HG03139 (cell line): ENCODE data around the gene PTPRD.

Source experiments
- ATAC-seq: cut with Tn5 transposase; IDR thresholded peaks from one replicate; pipeline ENCODE4 v1.9.1; 2021; ENCODE audit not compliant: unreplicated experiment

The PTPRD gene

DNA sequence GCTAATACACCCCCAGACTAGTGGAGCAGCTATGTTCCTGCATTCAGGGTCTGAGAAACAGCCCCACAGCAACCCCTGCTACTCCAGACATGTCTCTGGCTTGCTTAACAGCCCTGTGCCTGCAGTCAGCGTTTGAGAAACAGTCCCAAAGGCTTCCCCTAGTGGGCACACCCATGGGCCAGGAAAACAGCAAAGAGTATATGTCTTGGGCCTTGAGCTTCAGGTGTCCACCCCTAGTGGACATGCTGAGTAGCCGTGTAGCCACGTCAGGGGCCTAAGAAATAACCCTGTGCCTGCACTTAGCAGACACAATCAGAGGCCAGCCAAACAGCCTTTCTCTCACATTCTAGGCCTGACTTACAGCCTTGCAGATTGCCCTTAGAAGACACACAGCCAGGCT, 698.6 kb downstream of the PTPRD start:
- no peak for ATAC-seq

DNA sequence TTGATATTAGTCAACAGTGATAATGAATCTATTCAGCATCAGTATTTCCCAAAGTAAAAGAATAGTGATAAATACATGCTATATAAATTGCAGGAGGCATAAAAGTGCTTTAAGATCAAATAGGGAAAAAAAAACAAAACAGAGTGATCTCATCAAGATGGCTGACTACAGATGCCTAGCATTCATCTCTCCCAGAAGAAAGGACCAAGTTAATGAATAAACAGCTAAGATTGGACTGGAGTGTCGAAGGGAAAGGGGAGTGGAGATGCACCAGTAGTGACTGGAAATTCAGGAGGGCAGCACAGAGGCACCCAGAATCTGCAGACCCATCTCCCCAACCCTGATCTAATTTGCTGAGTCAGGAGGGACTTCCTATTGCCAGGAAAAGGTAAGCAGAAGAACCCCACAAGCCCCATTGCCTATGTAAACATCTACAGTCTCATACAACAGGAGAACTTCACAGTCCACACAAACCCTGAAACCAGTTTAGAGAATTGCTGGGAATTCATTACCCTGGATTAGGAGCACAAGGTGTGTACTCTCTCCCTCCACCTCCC, 699.4 kb downstream of the PTPRD start:
- no peak for ATAC-seq

DNA sequence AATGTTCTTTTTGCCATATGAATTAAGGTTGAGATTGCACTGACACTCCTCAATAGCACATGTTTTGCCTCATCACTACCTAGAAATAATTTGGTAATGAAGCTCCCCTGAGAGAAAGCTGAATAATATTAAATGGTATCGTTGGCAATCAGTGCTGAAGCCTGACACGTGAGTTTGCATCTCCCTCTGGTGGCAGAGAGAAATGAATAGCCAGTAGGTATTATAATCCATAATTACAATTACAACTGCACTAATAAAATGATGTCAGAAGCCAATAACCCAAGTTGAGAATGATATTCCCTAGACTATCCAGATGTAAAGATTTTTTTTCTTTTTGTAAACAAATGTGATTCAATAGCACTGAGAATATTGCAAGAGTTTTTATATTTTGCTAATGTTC, 700.3 kb downstream of the PTPRD start:
- no peak for ATAC-seq

DNA sequence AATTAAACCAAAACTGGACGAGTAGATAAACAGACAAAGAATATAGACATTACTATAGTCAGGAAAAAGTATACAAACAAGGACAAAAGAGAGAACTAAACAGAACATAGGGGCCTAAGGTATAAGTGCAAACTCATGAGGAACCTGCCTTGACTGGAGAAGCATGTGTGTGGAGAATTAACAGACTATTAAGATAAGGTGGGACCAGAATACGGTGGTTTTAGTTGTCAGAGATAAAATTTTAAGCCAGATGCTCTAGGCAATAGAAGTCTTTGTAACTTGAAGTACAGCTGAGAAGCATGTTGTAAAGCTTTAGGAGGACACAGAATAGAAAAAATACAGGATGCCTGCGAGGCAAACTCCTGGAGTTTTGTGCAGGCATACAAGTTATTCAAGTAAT, 707.1 kb downstream of the PTPRD start:
- ATAC-seq: no peak

DNA sequence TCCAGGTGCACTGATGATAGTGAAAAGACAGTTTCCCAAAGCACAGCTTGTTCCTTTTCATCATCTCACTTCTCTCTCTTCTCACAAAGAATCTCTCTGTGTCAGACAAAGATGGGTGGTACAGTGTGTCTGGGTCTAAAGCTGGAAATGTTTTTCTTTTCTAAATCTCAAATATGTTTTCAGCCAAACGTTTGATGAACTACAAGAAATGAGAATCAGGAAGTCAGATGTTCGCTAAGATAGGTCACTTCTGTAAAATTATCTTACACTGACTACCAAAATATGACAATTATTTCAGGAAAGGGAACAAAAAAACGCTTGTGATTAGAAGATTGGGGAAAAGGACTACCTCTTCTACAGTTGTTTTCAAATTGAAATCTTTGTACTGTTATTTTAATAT, 708.8 kb downstream of the PTPRD start:
- no peak for ATAC-seq

DNA sequence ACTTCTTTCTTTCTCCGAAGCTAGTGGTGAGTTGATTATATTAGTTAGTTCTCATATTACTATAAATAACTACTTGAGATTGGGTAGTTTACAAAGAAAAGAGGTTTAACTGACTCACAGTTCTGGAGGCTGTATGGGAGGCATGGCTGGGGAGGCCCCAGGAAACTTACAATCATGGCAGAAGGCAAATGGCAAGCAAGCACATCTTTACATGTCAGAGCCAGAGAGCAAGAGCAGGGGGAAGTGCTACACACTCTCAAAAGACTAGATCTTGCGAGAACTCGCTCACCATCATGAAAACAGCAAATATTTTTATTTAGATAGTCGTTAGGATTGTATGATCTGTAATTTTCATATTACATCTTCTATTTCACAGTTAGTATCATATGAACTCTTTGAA, 711.2 kb downstream of the PTPRD start:
- ATAC-seq: no peak

DNA sequence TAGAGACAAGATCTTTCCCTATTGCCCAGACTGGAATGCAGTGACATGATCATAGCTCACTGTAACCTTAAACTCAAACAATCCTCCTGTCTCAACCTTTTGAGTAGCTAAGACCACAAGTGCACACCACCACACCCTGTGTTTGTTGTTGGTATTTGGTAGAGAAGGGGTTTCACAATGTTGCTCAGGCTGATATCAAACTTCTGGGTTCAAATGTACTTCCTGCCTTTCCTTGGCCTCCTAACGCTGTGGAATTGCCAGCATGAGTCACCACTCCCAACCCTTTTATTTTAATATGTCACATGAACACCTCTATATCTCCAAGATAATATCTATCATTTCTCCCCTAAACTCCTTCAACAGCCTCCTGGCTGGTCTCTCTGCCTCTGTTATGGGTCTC, 719.0 kb downstream of the PTPRD start:
- no peak for ATAC-seq

DNA sequence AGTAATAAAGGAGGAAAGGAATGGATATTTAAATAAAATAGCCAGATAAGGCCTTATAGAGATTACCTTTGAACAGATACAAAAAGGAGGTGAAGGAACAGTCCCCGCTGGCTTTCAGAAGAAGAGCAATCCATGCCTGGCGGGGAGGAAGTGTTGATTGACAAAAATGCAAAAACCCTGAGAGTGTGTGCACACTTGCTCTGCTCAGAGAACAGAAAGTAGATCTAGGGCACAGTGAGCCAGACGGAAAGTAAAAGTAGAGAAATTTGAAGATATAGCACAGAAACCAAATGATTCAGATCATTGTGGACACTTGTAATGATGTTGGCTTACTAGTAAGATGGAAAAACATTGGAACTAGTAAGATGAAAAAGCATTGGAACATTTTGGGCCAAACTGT, 720.6 kb downstream of the PTPRD start:
- ATAC-seq: no peak

DNA sequence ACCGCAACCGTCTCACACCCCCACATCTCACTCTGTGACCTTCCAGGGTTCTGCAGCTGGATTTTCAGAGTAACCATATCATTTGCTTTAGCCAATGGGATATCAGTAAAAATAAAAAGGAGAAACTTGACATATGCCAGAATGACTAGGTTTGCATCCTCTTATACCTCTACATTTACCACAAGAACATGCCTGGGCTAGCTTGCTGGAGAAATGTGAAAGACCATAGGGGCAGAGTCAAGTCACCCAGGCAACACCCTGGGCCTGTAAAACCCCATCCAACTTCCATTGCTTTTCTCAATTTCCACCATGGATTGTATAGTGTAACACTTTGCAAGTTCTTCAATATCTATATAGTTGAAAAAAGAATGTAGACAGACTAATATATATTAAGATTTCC, 731.1 kb downstream of the PTPRD start:
- no peak for ATAC-seq

DNA sequence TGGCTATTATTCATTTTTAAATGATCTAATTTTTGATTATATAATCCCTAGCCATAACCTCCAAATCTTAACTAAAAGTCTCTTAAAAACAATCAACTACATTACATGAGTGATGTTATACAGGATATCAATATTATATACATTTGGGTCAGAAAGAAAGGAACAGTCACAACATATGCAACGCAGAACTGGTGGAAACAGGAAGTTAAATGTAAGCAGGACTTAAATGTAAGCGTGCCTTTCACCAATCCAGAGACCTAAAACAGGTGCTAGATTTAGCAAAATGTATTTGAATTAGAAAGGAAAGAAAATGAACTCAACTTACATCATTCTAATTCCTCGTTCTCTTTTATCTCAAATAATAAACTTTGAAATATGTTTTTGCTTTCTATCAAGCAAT, 738.5 kb downstream of the PTPRD start:
- no peak for ATAC-seq

DNA sequence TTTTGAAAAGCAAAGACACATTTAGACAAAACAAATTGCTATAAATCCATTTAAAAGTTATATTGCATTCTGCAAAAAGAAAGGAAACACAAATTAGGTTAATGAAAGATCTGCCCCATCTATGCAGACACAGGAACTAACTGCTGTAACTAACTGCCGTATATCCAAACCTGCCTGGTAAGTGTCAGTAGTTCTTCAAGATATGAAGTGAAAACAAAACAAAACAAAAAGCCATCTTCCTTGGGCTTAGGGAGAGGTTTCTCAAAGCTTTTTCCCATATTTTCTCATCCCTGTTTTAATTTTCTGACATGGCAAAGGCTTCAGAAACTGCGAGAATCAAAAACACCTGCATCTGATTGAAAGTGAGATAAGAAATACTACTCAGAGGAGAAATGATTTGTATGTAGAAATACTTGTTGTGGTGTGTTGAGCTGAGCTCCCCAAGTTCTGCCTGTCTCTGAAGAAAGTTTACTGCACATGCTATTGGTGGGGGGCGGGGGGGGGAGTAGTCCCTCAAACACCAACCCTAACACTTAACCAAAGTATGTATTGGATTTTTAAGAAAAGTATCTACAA, 750.5 kb downstream of the PTPRD start:
- no peak for ATAC-seq

DNA sequence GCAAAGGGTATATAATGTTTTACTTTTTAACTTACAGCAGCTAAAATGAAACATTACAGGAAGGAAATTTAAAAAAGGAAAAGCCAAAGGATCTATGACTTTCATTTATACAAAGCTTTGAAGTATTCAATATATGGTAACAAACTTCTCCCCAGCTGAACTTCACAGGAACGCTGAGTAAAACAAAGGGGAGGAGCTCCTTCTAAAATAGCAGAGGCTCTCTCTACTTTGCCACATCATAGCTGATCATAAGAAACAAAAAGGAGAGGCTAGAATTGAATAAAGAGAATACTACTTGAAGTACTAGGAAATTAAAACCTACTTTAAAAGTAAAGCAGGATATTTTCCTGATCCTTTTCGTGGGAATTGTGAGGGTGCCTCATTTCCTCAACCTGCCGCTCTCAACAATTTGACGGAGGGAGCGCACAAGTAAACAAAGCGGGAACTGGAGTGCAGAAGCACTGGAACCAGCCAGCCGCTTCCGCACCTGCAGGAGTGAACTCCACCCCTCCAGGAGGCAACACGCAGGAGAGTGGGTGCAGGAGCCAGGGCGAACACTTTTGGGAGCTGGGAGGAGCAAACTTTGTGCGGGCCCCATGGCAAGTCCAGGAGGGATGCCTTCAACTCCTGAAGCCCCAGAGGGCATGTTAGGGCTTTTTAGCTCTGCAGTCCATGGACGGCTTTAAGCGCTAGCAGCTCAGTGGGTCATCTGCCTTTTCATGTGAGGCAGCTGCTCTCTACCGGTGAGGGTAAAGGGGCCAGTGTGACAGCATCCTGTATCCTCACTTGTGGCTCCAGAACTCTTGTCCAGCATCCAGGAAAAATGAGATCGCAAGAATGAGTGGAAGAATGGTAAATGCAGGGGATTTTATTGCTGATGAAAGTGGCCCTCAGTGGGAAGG, 757.4 kb downstream of the PTPRD start:
- ATAC-seq: no peak

DNA sequence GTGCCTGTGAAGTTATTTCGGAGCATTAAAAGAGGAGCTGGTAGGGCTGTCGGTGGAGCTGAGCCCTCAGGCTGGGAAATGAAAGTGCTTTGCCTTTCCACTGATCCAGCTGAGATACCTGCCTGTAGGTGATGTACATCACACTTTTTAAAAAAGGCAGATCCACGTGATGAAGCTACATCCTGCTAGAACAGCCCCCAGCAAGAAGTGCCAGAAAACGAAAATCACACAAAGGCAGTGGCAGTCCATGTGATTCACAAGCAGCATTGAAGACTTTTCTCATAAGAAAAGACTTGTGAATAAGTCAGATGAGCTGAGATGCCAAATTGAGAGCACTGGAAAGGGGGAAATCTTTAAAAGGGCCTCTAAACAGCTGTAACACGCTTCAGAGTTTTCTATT, 765.1 kb downstream of the PTPRD start:
- ATAC-seq: no peak

DNA sequence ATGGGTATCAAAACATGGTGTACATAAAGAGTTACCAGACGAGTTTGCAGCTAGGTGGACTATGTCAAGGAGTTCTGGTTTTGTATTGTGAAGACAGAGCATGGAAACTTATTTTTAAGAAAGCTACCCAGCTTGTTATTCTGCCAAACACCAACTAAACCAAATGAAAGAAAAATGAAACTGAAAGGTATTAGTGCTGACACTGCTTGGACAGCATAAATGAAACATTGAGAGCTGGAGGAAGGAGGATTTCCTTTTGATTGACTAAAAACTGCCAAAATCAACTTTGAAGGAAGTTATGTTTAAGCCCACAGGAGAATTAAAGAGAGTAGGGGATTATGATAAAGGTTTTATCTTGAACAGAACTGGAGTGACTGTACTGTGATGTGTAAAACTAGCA, 766.2 kb downstream of the PTPRD start:
- ATAC-seq: peak; percentile 92

DNA sequence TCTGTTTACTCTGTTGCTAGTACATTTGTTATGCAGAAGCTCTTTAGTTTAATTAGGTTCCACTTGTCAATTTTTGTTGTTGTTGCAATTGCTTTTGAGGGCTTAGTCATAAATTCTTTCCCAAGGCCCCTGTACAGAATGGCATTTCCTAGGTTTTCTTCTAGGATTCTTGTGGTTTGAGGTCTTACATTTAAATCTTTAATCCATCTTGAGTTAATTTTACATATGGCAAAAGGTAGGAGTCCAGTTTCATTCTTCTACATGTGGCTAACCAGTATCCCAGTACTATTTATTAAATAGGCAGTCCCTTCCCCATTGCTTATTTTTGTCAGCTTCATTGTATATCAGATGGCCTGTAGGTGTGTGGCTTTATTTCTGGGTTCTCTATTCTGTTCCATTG, 792.4 kb downstream of the PTPRD start:
- ATAC-seq: no peak

DNA sequence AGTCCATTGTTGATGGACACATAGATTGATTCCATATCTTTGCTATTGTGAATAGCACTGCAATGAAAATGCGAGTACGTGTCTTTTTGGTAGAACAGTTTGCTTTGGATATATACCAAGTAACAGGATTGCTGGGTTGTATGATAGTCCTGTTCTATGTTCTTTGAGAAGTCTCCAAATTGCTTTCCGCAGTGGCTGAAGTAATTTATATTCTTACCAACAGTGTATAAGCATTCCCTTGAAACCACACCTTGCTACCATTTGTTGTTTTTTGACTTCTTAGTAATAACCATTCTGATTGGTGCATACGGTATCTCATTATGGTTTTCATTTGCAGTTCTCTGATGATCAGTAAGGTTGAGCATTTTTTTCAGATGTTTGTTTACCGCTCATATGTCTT, 792.9 kb downstream of the PTPRD start:
- no peak for ATAC-seq

DNA sequence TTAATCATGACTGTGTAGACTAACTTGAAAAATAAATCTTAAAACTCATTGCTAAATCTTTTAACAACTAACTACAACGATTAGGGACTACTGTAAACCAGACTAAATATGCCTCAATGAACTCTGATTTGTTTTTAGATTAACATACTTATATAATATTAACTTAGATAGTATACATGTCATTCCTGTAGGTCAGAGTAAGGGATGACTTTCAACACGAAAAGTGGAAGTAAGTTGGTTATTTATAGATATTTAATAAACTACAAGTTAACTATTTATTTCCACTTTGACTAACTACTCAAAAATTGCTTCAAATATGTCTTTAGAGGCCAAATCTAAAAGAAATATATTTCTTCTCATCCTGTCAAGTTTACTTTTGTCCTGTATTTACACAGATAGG, 795.6 kb downstream of the PTPRD start:
- peak; percentile 53 for ATAC-seq

DNA sequence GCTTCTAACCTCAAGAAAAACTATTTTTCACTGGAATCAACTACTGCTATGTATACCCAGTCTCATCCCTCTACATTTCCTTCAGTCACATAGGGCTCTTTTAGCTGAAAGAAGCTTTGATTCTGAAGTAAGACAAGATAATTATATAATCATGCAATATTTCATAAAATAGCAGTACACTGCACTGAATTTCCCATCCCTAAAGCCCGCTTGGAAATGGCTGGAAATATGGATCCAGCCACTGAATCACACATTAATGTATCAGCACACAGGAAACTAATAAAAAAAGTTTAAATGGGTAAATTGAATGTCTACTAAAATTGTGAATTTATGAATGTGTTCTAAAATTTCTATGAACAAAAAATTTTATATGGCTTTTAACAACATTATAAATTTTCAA, 808.7 kb downstream of the PTPRD start:
- ATAC-seq: no peak

DNA sequence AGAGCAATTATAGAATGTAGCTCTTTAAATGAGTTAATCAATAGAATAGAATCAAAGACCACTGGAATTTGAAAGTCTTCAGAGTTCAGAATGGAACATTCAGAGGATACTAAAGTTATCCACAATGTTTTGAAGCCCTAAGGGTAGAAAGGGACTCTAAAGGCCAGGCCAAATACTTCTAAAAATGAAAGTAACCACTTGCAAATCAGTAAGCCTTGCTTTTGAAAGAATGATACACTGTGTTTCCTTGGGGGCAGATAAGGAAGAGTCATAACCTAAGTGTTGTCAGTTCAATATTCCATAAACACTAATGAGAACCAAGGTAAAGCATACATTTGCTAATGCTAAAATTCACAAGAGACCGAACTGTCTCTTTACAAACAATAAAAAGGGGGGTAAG, 813.5 kb downstream of the PTPRD start:
- no peak for ATAC-seq

DNA sequence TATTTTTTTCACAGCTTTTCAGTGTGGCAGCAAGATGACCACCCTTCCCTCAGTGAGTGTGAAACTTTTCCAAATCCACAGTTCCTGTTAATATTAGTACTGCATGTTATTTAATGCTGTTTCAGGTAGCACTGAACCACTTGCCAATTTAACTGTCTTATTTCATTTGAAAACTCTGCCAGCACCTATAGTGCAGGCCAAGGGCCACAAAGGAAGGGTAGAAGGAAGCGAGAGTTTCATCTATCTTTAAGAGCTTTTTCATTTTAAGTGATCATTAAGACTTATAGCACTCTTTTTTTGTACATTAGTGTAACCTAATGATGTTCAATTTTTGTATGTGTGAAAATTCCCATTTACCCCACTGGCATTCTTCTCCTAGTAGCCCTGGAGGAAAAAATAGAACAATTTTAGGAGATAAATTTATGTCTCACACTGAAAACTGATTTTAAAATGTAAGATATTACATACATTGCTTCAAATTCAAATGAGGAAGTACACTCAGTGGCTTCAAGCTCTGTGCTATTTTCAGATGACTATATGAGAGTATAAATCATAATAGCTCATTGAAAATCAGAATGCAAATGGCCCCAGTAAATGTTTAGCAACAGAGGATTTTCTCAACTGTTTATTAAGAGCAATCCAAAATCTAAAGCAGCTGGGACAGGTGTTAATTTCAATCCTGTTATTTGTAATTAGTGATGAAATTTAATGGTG, 820.5 kb downstream of the PTPRD start:
- peak; percentile 74 for ATAC-seq

DNA sequence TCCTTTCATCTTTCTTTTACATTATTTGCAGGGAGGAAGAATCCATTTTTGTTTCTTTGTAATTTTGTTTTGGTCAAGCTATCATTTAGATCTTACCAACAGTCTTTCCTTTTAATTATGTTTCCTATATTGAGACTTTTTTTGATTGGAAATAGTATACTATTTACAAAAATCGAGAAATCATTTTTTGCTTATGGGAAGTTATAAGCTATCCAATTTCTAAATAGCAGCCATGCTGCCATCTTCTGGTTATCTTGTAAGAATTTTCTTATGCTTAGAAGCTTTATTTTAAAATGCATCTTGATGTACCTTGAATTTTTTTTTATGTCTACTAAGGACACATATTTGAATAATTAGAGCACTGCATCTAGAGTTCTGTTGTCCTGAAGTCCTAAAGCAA, 821.2 kb downstream of the PTPRD start:
- no peak for ATAC-seq
